NCI-H2196 (cell line): ENCODE results near the gene FGD2.

ENCODE experiments used
- DNase-seq: peaks from one replicate; lab custom pipeline; 2025; ENCODE audit not compliant: unreplicated experiment; lab: John Stamatoyannopoulos, UW

The FGD2 gene

GRCh38 chr6:37005061-37005810, at the start of gene FGD2:
Gene FGD2, plus strand, starts transcription at chr6:37005655. Its CDS starts 163 bp downstream, at chr6:37005818.
- DNase-seq, result no peak

- DNase-seq, result no peak
Observed at GRCh38 chr6:36955671-36956445, 49.6 kb upstream of the FGD2 start.

GRCh38 chr6:36956446-36956820, 49.0 kb upstream of the FGD2 start:
- DNase-seq, result no peak

GRCh38 chr6:36957773-36958271, 47.6 kb upstream of the FGD2 start:
- no peak for DNase-seq

GRCh38 chr6:36958775-36959554, 46.5 kb upstream of the FGD2 start:
- no peak for DNase-seq

GRCh38 chr6:36959555-36960250, 45.8 kb upstream of the FGD2 start:
- DNase-seq, result no peak

GRCh38 chr6:36961441-36962435, 43.7 kb upstream of the FGD2 start:
- DNase-seq, result no peak

GRCh38 chr6:36962874-36963273, 42.6 kb upstream of the FGD2 start:
- DNase-seq, result peak; percentile 70

GRCh38 chr6:36963451-36964290, 41.8 kb upstream of the FGD2 start:
- DNase-seq, result peak; percentile 83

GRCh38 chr6:36964349-36964748, 41.1 kb upstream of the FGD2 start:
- DNase-seq, result no peak

- no peak for DNase-seq
Observed at GRCh38 chr6:36964908-36965307, 40.5 kb upstream of the FGD2 start.

- DNase-seq, result no peak
Observed at GRCh38 chr6:36967301-36967700, 38.2 kb upstream of the FGD2 start.

GRCh38 chr6:36967757-36968156, 37.7 kb upstream of the FGD2 start:
- DNase-seq, result no peak

- DNase-seq, result peak; percentile 20
Observed at GRCh38 chr6:36968266-36968977, 37.0 kb upstream of the FGD2 start.

GRCh38 chr6:36969240-36969691, 36.2 kb upstream of the FGD2 start:
- no peak for DNase-seq

GRCh38 chr6:36969988-36970891, 35.2 kb upstream of the FGD2 start:
- DNase-seq, result no peak
